Measurements from ENCODE around the gene PANK1.

Gene PANK1

DNA sequence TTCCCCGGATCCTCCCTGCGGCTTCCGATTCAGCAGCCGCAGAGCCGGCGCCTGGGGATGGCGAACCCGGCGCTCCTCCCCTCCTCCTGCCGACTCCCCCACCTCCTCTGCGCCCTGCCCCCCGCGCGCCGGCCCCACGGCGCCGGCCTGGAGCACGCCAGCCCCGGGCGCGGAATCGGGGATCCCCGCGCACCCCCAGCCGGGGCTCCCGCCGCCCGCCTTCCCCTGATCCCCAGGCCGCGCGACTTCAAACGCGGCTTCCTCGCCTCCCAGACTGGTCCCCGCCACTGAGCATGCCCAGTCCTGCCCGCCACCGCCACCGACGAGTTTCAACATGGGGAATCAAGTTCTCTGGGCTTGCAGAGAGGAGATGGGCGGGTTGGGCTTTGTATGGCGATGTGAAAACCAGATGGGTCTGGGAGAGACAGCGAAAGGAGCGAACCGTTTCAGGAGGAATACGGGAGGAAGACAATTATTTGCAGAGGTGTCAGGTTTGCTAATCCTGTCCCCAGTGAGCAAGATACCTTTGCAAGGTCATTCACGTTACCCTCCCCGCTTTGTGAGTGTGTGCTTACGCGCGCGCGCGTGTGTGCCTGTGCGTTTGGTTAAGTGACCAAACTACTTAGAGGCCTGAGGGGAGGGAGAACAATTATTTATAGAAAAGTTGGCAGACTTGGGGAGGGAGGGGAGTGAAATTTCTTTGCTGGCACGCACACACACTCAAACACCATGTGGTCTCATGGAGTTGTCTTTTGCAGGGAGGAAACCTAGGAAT is at the start of gene PANK1:
Gene PANK1, minus strand, starts transcription at position 276 of the 775 bp plus-strand sequence. CDS start 351 bp downstream, outside the sequence.
- peak; percentile 90 for DNase-seq (ENCODE audit: low read depth)
- H3K4me3 ChIP-seq (ENCODE audit: low read depth, low read length), result peak within 1 kb of the TSS; percentile 83
- TF ChIP-seq, protein P1, sequence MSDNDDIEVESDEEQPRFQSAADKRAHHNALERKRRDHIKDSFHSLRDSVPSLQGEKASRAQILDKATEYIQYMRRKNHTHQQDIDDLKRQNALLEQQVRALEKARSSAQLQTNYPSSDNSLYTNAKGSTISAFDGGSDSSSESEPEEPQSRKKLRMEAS (IDR thresholded peaks at IDR 0.05; ENCODE audit: low read depth, low read length), result peak; percentile 75
- TF ChIP-seq MYC (IDR thresholded peaks at IDR 0.05; ENCODE audit: low read depth, low read length) (peak; percentile 75), POLR2A (IDR thresholded peaks at IDR 0.05; ENCODE audit: extremely low read depth, insufficient read length) (peak; percentile 67)
- TF ChIP-seq, protein P2, sequence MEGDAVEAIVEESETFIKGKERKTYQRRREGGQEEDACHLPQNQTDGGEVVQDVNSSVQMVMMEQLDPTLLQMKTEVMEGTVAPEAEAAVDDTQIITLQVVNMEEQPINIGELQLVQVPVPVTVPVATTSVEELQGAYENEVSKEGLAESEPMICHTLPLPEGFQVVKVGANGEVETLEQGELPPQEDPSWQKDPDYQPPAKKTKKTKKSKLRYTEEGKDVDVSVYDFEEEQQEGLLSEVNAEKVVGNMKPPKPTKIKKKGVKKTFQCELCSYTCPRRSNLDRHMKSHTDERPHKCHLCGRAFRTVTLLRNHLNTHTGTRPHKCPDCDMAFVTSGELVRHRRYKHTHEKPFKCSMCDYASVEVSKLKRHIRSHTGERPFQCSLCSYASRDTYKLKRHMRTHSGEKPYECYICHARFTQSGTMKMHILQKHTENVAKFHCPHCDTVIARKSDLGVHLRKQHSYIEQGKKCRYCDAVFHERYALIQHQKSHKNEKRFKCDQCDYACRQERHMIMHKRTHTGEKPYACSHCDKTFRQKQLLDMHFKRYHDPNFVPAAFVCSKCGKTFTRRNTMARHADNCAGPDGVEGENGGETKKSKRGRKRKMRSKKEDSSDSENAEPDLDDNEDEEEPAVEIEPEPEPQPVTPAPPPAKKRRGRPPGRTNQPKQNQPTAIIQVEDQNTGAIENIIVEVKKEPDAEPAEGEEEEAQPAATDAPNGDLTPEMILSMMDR (IDR thresholded peaks at IDR 0.05; ENCODE audit: low read depth, low read length), result no peak

DNA sequence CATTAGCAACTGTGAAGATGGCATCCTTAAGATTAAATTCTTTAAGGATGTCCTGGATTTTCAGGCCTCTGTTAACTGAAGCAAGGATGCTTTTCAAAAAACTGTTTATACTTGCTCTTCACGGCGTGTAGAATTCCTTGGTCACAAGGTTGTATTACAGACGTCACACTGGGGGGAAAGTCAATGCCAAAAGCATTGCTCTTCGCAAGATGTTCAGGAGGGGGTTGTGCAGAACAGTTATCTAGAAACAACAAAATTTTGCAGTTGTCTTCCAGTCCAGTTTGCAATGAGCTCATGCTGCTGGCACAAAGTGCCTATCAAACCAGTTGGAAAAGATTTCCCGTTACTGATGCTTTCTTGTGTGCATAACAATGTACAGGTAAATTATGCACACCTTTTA is 48.1 kb upstream of the PANK1 start:
- TF ChIP-seq MYC (IDR thresholded peaks at IDR 0.05; ENCODE audit: low read depth, low read length), result no peak
- TF ChIP-seq, protein P2 (IDR thresholded peaks at IDR 0.05; ENCODE audit: low read depth, low read length), result no peak
- TF ChIP-seq, protein P1 (IDR thresholded peaks at IDR 0.05; ENCODE audit: low read depth, low read length), result no peak
- no peak for TF ChIP-seq POLR2A (IDR thresholded peaks at IDR 0.05; ENCODE audit: extremely low read depth, insufficient read length)
- no peak for DNase-seq (ENCODE audit: low read depth)
- no peak overlapping the region for H3K4me3 ChIP-seq (ENCODE audit: low read depth, low read length)

DNA sequence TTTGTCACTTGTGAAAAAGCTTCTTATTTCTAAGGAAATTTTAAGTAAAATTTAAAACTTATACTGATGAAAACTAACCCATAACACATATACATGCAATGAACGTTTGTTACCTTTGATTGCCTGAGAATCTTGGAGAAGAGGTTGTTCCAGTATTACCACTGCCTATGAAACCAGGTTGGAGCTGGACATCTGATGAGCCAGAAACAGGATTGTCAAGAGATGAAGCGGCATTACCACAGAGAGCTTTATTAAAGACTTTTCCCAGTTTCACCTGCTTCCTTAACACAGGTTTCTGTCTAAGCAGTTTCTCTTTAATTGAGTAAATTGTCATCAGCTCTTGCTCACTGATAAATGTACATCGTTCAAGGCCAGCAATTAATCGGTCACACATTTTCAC is 47.4 kb upstream of the PANK1 start:
- no peak for DNase-seq (ENCODE audit: low read depth)
- TF ChIP-seq, protein P2 (IDR thresholded peaks at IDR 0.05; ENCODE audit: low read depth, low read length), result no peak
- TF ChIP-seq POLR2A (IDR thresholded peaks at IDR 0.05; ENCODE audit: extremely low read depth, insufficient read length), result no peak
- no peak for TF ChIP-seq MYC (IDR thresholded peaks at IDR 0.05; ENCODE audit: low read depth, low read length)
- TF ChIP-seq, protein P1 (IDR thresholded peaks at IDR 0.05; ENCODE audit: low read depth, low read length), result no peak
- no peak overlapping the region for H3K4me3 ChIP-seq (ENCODE audit: low read depth, low read length)

DNA sequence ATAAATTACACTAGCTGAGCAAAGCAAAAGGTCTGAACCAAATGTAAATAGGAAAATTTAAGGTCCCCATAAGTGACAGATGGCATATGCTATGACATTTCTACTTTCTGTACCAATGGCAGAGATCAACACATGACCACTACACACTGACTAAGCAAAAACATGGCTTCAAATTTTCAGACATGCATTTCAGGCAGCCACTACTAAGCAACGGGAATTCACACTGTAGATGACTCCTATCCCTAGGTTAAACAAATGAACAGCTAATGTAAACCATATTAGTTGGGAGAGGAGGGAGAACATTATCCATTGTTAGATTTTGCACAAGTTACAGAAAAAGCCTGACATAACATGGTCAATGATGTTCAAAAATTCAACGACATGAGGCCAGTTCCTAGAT is 45.0 kb upstream of the PANK1 start:
- TF ChIP-seq, protein P1 (IDR thresholded peaks at IDR 0.05; ENCODE audit: low read depth, low read length), result no peak
- TF ChIP-seq POLR2A (IDR thresholded peaks at IDR 0.05; ENCODE audit: extremely low read depth, insufficient read length) (no peak), MYC (IDR thresholded peaks at IDR 0.05; ENCODE audit: low read depth, low read length) (no peak)
- TF ChIP-seq, protein P2 (IDR thresholded peaks at IDR 0.05; ENCODE audit: low read depth, low read length), result no peak
- no peak for DNase-seq (ENCODE audit: low read depth)
- no peak overlapping the region for H3K4me3 ChIP-seq (ENCODE audit: low read depth, low read length)

DNA sequence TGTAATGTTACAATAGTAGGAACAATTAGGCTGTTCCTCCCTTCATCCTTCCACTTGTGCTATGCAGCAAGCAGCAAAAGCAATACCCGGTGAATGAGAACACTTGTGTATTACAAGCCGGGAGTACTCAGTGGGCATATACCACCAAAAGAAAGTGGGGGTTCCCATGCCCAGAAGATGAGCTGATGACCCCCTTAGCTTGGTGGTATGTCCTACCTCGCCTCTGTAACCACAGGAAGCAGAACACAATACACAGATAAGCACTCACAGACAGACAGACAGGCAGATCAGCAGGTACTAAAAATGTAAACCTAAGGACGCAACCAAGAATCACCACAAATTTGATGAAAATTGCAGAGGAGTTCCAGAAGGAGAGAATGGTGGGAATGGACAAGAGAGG is 40.9 kb upstream of the PANK1 start:
- TF ChIP-seq MYC (IDR thresholded peaks at IDR 0.05; ENCODE audit: low read depth, low read length) (no peak), POLR2A (IDR thresholded peaks at IDR 0.05; ENCODE audit: extremely low read depth, insufficient read length) (no peak)
- TF ChIP-seq, protein P1 (IDR thresholded peaks at IDR 0.05; ENCODE audit: low read depth, low read length), result no peak
- TF ChIP-seq, protein P2 (IDR thresholded peaks at IDR 0.05; ENCODE audit: low read depth, low read length), result no peak
- DNase-seq (ENCODE audit: low read depth), result peak; percentile 32
- no peak overlapping the region for H3K4me3 ChIP-seq (ENCODE audit: low read depth, low read length)
